Ammon's horn (tissue), 1 donor: ENCODE results near the gene HEPH.
"Not testable (repeated sequence)": the region's sequence is repeated elsewhere in the genome, so short reads cannot be mapped to it uniquely, and the experiment has no call there.

ENCODE experiments used
- DNase-seq: peaks from one replicate; pipeline ENCODE4 v3.0.0-alpha.2; 2016; ENCODE audit warnings: low spot score

Gene HEPH

GRCh38 chrX:66232296-66232695 lies 68.2 kb downstream of the HEPH start:
- no peak for DNase-seq

GRCh38 chrX:66233209-66233608 lies 69.2 kb downstream of the HEPH start:
- DNase-seq: peak; percentile 63

GRCh38 chrX:66233904-66234303 lies 69.9 kb downstream of the HEPH start:
- DNase-seq: not testable (repeated sequence)

- DNase-seq: no peak
Observed at GRCh38 chrX:66255359-66255967, 91.4 kb downstream of the HEPH start.

DNA sequence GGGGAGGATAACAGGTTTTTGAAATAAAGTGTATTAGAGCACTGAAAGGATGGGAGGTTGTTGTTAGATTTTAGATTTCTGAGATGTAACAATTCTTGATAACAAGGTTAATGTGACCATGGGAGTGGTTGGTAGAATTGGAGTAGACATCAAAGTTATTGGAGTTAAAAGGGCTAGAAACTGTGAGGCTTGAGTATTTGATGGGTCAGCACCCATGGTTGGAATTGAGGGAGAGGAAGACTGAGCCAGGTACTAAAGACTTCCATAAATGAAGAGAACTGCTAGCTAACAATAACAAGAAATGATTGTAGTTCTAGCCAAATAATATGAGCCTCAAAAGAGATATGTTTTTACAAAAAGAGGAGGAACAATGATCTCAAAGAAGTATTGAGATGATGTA lies 98.8 kb downstream of the HEPH start:
- no peak for DNase-seq
